Gastroesophageal sphincter (tissue), 3 donors: ENCODE results near the gene SYNGR3.

ENCODE experiments used
- CTCF ChIP-seq, 4 experiments: fragments of 200-600 bp in 2 of 4; fragments of 450-650 bp in 2 of 4; sonication (generic) in 1 of 4; IDR thresholded peaks; one replicate each; pipeline ENCODE4 v1.5.1; 2017 to 2019; ENCODE audit warnings: antibody characterized with exemption in 4 of 4, mild to moderate bottlenecking in 2 of 4, moderate library complexity in 2 of 4
- EP300 ChIP-seq: sonication (generic); formaldehyde crosslinking; IDR thresholded peaks from one replicate; pipeline ENCODE4 v1.6.1; 2017; ENCODE audit warnings: antibody characterized with exemption, mild to moderate bottlenecking
- POLR2A ChIP-seq, 2 donors: fragments of 450-650 bp; IDR thresholded peaks; one replicate each; pipeline ENCODE4 v1.6.1; 2017; ENCODE audit warnings: antibody characterized with exemption in 2 of 2, mild to moderate bottlenecking in 2 of 2, moderate library complexity in 1 of 2
- POLR2AphosphoS5 ChIP-seq: sonication (generic); formaldehyde crosslinking; IDR thresholded peaks from one replicate; pipeline ENCODE4 v1.6.1; 2017; ENCODE audit warnings: antibody characterized with exemption

DNA sequence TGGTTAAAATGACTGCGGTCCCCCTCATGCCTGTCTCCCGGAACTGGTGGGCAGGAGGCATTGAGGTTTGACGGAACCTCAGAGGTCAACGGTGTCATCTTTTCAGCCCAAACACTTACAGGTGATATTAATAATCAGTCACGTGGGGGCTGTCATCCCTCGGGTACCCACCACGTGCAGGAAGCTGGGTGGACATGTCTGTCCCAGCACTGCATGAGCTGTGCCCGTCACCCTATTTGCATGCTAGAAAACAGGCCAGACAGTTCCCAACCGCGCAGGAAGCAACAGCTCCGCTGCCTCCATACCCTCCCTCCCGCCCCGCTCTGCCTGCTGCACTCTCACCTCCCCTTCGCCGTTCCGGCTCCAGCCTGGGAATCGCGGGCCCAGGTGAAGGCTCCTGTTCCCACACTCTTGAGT is 1.4 kb downstream of the SYNGR3 start:
- TF ChIP-seq CTCF (IDR thresholded peaks at IDR 0.05) = no peak
- TF ChIP-seq POLR2A (IDR thresholded peaks at IDR 0.05) = no peak
- no peak for TF ChIP-seq POLR2AphosphoS5
- no peak for TF ChIP-seq EP300
